HG02623 (cell line): ENCODE results near the gene HDAC7.

Source experiments
- ATAC-seq: cut with Tn5 transposase; IDR thresholded peaks from one replicate; pipeline ENCODE4 v1.9.1; 2021; ENCODE audit warnings: moderate library complexity; ENCODE audit not compliant: unreplicated experiment

HDAC7 gene

GRCh38 chr12:47766502-47767215 is 53.0 kb downstream of the HDAC7 start:
- ATAC-seq: no peak

- ATAC-seq: no peak
These were observed 56.0 kb downstream of the HDAC7 start for GRCh38 chr12:47763481-47764346.

GRCh38 chr12:47762850-47763465 is 56.7 kb downstream of the HDAC7 start:
- no peak for ATAC-seq

GRCh38 chr12:47758834-47759690 is 60.6 kb downstream of the HDAC7 start, which contains the start of gene RAPGEF3:
TSS of gene RAPGEF3 (minus strand) at chr12:47758880. CDS start at chr12:47758556, 324 bp downstream.
- peak; percentile 52 for ATAC-seq

GRCh38 chr12:47758584-47758833 is 61.2 kb downstream of the HDAC7 start:
- no peak for ATAC-seq

- no peak for ATAC-seq
These were observed 61.7 kb downstream of the HDAC7 start for GRCh38 chr12:47757840-47758583.

GRCh38 chr12:47757364-47757839 is 62.3 kb downstream of the HDAC7 start:
- no peak for ATAC-seq

- peak; percentile 60 for ATAC-seq
These were observed 63.8 kb downstream of the HDAC7 start for GRCh38 chr12:47755655-47756562.

- ATAC-seq: no peak
These were observed 64.8 kb downstream of the HDAC7 start for GRCh38 chr12:47754881-47755280.

- no peak for ATAC-seq
These were observed 65.6 kb downstream of the HDAC7 start for GRCh38 chr12:47754126-47754525.

GRCh38 chr12:47753021-47754001 is 66.4 kb downstream of the HDAC7 start:
- ATAC-seq: no peak

- ATAC-seq: no peak
These were observed 67.2 kb downstream of the HDAC7 start for GRCh38 chr12:47752552-47752951.

- no peak for ATAC-seq
These were observed 67.6 kb downstream of the HDAC7 start for GRCh38 chr12:47752121-47752520.

- ATAC-seq: no peak
These were observed 68.1 kb downstream of the HDAC7 start for GRCh38 chr12:47751561-47751960.

GRCh38 chr12:47750916-47751470 is 68.7 kb downstream of the HDAC7 start:
- ATAC-seq: no peak

- ATAC-seq: no peak
These were observed 69.4 kb downstream of the HDAC7 start for GRCh38 chr12:47750229-47750798.

GRCh38 chr12:47748899-47749298 is 70.8 kb downstream of the HDAC7 start:
- ATAC-seq: no peak
